Measurements from ENCODE around the gene IZUMO2.

IZUMO2 gene

DNA sequence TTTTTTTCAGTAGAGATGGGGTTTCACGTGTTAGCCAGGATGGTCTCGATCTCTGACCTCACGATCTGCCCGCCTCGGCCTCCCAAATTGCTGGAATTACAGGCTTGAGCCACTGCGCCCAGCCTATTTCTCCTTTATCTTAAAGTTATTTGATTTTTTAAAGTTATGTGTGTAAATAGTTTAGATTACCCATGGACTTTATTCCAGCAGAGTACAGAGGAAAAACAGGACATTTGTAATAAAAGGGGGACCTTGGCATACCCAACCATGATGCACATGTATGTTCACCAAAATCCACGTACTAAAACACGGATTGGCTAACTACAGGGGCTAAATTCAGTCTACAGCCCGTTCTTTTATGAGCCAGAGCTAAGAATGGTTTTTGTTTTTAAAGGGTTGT is 13.7 kb upstream of the IZUMO2 start:
- no peaks in the 10 kb centered on the region for H3K36me3 ChIP-seq (ENCODE audit: insufficient read depth, low read length)
- H4K20me1 ChIP-seq (ENCODE audit: insufficient read depth, low read length) = no peaks in the 10 kb centered on the region
- ATAC-seq (ENCODE audit: insufficient read depth, low read depth) (no peak), DNase-seq (no peak)
- H3K9me3 ChIP-seq (ENCODE audit: insufficient read depth, low read length, severe bottlenecking) = no peaks in the 10 kb centered on the region
- no peak overlapping the region for H2AFZ ChIP-seq (ENCODE audit: low read depth, low read length)
- no peak overlapping the region for H3K27ac ChIP-seq (ENCODE audit: low read length)
- no peak overlapping the region for H3K4me2 ChIP-seq (ENCODE audit: insufficient read depth, low read length)
- H3K4me1 ChIP-seq (ENCODE audit: insufficient read depth, low read length) = no peaks in the 10 kb centered on the region
- no peak overlapping the region for H3K9ac ChIP-seq (ENCODE audit: low read depth, low read length)
- TF ChIP-seq, protein P1, sequence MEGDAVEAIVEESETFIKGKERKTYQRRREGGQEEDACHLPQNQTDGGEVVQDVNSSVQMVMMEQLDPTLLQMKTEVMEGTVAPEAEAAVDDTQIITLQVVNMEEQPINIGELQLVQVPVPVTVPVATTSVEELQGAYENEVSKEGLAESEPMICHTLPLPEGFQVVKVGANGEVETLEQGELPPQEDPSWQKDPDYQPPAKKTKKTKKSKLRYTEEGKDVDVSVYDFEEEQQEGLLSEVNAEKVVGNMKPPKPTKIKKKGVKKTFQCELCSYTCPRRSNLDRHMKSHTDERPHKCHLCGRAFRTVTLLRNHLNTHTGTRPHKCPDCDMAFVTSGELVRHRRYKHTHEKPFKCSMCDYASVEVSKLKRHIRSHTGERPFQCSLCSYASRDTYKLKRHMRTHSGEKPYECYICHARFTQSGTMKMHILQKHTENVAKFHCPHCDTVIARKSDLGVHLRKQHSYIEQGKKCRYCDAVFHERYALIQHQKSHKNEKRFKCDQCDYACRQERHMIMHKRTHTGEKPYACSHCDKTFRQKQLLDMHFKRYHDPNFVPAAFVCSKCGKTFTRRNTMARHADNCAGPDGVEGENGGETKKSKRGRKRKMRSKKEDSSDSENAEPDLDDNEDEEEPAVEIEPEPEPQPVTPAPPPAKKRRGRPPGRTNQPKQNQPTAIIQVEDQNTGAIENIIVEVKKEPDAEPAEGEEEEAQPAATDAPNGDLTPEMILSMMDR (IDR thresholded peaks at IDR 0.05; ENCODE audit: borderline replicate concordance, extremely low read depth, low read length, poor library complexity, severe bottlenecking) = no peak
- no peak for TF ChIP-seq EZH2 (IDR thresholded peaks at IDR 0.05; ENCODE audit: borderline replicate concordance, low read depth, low read length, severe bottlenecking)
- H3K79me2 ChIP-seq (ENCODE audit: insufficient read depth, low read length) = no peaks in the 10 kb centered on the region
- no peak overlapping the region for H3K4me3 ChIP-seq (ENCODE audit: low read depth in 1 of 2, low read length in 2 of 2)
- no peaks in the 10 kb centered on the region for H3K27me3 ChIP-seq (ENCODE audit: insufficient read depth, low read length, poor library complexity)

DNA sequence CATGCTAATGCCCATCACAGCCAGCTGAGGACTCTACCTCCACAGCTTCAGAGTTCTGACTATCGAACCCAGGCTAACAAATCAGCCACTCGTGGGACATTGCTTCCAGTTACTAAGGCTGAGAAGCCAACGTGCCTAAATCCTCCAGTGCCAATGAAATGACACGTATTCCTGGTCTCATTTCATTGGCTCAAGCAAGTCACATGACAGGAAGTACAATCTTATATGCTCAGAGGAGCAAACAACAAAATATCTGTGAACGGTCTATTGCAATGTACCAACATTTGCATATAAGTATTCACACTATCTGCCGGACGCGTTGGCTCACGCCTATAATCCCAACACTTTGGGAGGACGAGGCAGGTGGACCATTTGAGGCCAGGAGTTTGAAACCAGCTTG is 12.8 kb upstream of the IZUMO2 start:
- Histone ChIP-seq H3K36me3 (ENCODE audit: insufficient read depth, low read length) (no peaks in the 10 kb centered on the region), H2AFZ (ENCODE audit: low read depth, low read length) (no peak overlapping the region), H3K27me3 (ENCODE audit: insufficient read depth, low read length, poor library complexity) (no peaks in the 10 kb centered on the region), H4K20me1 (ENCODE audit: insufficient read depth, low read length) (no peaks in the 10 kb centered on the region), H3K4me3 (ENCODE audit: low read depth in 1 of 2, low read length in 2 of 2) (no peak overlapping the region), H3K79me2 (ENCODE audit: insufficient read depth, low read length) (no peaks in the 10 kb centered on the region), H3K4me1 (ENCODE audit: insufficient read depth, low read length) (no peaks in the 10 kb centered on the region), H3K9ac (ENCODE audit: low read depth, low read length) (no peak overlapping the region), H3K27ac (ENCODE audit: low read length) (no peak overlapping the region), H3K9me3 (ENCODE audit: insufficient read depth, low read length, severe bottlenecking) (no peaks in the 10 kb centered on the region), H3K4me2 (ENCODE audit: insufficient read depth, low read length) (no peak overlapping the region)
- DNase-seq = no peak
- ATAC-seq (ENCODE audit: insufficient read depth, low read depth) = no peak
- TF ChIP-seq EZH2 (IDR thresholded peaks at IDR 0.05; ENCODE audit: borderline replicate concordance, low read depth, low read length, severe bottlenecking) = no peak
- TF ChIP-seq, protein P1 (IDR thresholded peaks at IDR 0.05; ENCODE audit: borderline replicate concordance, extremely low read depth, low read length, poor library complexity, severe bottlenecking) = no peak

DNA sequence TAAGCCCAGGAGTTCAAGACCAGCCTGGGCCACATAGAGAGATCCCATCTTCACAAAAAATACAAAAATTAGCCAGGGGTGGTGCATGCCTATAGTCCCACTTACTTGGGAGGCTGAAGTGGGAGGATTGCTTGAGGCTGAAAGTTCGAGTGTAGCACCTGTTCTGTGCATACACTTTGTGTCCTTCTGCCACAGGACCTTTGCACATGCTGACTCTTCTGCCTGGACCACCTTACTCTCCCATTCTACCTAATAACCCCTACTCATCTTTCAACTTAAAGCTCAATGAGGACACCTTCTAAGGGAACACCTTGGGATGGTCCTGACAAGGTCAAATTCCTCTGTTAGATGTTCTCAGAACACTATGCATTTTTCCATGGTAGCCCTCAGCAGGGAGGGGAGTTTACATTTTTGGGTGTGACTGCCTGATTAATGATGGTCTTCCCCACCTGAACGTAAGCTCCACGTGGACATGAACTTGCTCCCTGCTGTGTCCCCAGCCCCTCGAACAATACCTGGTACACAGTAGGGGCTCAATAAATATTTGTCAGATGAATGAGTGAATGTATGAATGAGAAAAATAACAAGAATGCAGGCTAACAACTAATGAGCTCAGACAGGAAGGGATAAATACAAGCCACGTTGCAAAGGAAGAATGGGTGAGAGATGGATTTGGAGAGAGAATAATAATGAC is 11.2 kb upstream of the IZUMO2 start:
- Histone ChIP-seq H3K36me3 (ENCODE audit: insufficient read depth, low read length) (no peaks in the 10 kb centered on the region), H3K9ac (ENCODE audit: low read depth, low read length) (no peak overlapping the region), H3K27me3 (ENCODE audit: insufficient read depth, low read length, poor library complexity) (no peaks in the 10 kb centered on the region), H3K4me1 (ENCODE audit: insufficient read depth, low read length) (no peaks in the 10 kb centered on the region), H3K9me3 (ENCODE audit: insufficient read depth, low read length, severe bottlenecking) (no peaks in the 10 kb centered on the region), H2AFZ (ENCODE audit: low read depth, low read length) (no peak overlapping the region), H4K20me1 (ENCODE audit: insufficient read depth, low read length) (no peaks in the 10 kb centered on the region), H3K4me2 (ENCODE audit: insufficient read depth, low read length) (no peak overlapping the region), H3K79me2 (ENCODE audit: insufficient read depth, low read length) (no peaks in the 10 kb centered on the region), H3K27ac (ENCODE audit: low read length) (no peak overlapping the region), H3K4me3 (ENCODE audit: low read depth in 1 of 2, low read length in 2 of 2) (no peak overlapping the region)
- ATAC-seq (ENCODE audit: insufficient read depth, low read depth) (no peak), DNase-seq (no peak)
- TF ChIP-seq, protein P1 (IDR thresholded peaks at IDR 0.05; ENCODE audit: borderline replicate concordance, extremely low read depth, low read length, poor library complexity, severe bottlenecking) = no peak
- TF ChIP-seq EZH2 (IDR thresholded peaks at IDR 0.05; ENCODE audit: borderline replicate concordance, low read depth, low read length, severe bottlenecking) = no peak

All from DND-41 (cell line).